HEK293T (cell line): ENCODE data around the gene DSN1.

Experiments
- CTCF ChIA-PET: fragments of 350-600 bp; formaldehyde crosslinking; extraction: SDS; loops from one replicate; lab custom pipeline; 2021; ENCODE audit warnings: antibody characterized with exemption, inconsistent platforms; lab: Yijun Ruan, JAX
- POLR2A ChIA-PET: fragments of 350-600 bp; formaldehyde crosslinking; extraction: SDS; loops from one replicate; lab custom pipeline; 2020; ENCODE audit warnings: antibody characterized with exemption, inconsistent platforms; lab: Yijun Ruan, JAX
- DNase-seq: peaks from one replicate; pipeline ENCODE4 v3.0.0; 2012; ENCODE audit warnings: mixed read lengths; ENCODE audit errors: extremely low spot score
- ARNT ChIP-seq: fragments of 450-650 bp; IDR thresholded peaks from 2 replicates; pipeline ENCODE4 v1.6.1; 2017; ENCODE audit warnings: mild to moderate bottlenecking
- BHLHE40 ChIP-seq: fragments of 450-650 bp; IDR thresholded peaks from 2 replicates; pipeline ENCODE4 v1.6.1; 2016; ENCODE audit warnings: mild to moderate bottlenecking, moderate library complexity, borderline replicate concordance
- CTBP1 ChIP-seq: fragments of 450-650 bp; IDR thresholded peaks from 2 replicates; pipeline ENCODE4 v1.6.1; 2016; ENCODE audit warnings: borderline replicate concordance
- ELF4 ChIP-seq: fragments of 450-650 bp; IDR thresholded peaks from 2 replicates; pipeline ENCODE4 v1.6.1; 2017; ENCODE audit warnings: antibody characterized with exemption
- FOXA1 ChIP-seq: fragments of 450-650 bp; IDR thresholded peaks from 2 replicates; pipeline ENCODE4 v1.6.1; 2016; ENCODE audit warnings: mild to moderate bottlenecking
- FOXK2 ChIP-seq: fragments of 450-650 bp; IDR thresholded peaks from 2 replicates; pipeline ENCODE4 v1.6.1; 2016; ENCODE audit warnings: mild to moderate bottlenecking
- FOXM1 ChIP-seq: fragments of 450-650 bp; IDR thresholded peaks from 2 replicates; pipeline ENCODE4 v1.6.1; 2017; ENCODE audit warnings: mild to moderate bottlenecking, borderline replicate concordance
- HDGF ChIP-seq: fragments of 450-650 bp; IDR thresholded peaks from 2 replicates; pipeline ENCODE4 v1.6.1; 2017; ENCODE audit warnings: antibody characterized with exemption, borderline replicate concordance
- L3MBTL2 ChIP-seq: fragments of 450-650 bp; conservative IDR thresholded peaks from 2 replicates; pipeline ENCODE4 v1.6.1; 2016; ENCODE audit warnings: mild to moderate bottlenecking
- LEF1 ChIP-seq: fragments of 450-650 bp; IDR thresholded peaks from 2 replicates; pipeline ENCODE4 v1.6.1; 2017; ENCODE audit warnings: mild to moderate bottlenecking, borderline replicate concordance
- NFRKB ChIP-seq: fragments of 450-650 bp; IDR thresholded peaks from 2 replicates; pipeline ENCODE4 v1.6.1; 2016; ENCODE audit warnings: mild to moderate bottlenecking, moderate library complexity
- PKNOX1 ChIP-seq: fragments of 450-650 bp; IDR thresholded peaks from 2 replicates; pipeline ENCODE4 v1.6.1; 2016
- SP1 ChIP-seq: fragments of 450-650 bp; IDR thresholded peaks from 2 replicates; pipeline ENCODE4 v1.6.1; 2017
- SUZ12 ChIP-seq: fragments of 450-650 bp; IDR thresholded peaks from 2 replicates; pipeline ENCODE4 v1.6.1; 2016; ENCODE audit warnings: mild to moderate bottlenecking
- TARDBP ChIP-seq: fragments of 450-650 bp; IDR thresholded peaks from 2 replicates; pipeline ENCODE4 v1.6.1; 2016
- ZNF384 ChIP-seq: fragments of 450-650 bp; IDR thresholded peaks from 2 replicates; pipeline ENCODE4 v1.6.1; 2016

Gene DSN1

GRCh38 chr20:36742558-36742957 is 31.0 kb downstream of the DSN1 start:
- TF ChIP-seq FOXA1 (no peak), ARNT (no peak), CTBP1 (no peak), NFRKB (no peak), ELF4 (no peak), LEF1 (no peak), HDGF (no peak), FOXK2 (no peak), SP1 (no peak), L3MBTL2 (no peak), TARDBP (no peak), SUZ12 (no peak), FOXM1 (no peak), BHLHE40 (no peak), PKNOX1 (no peak), ZNF384 (no peak)
- ChIA-PET POLR2A (no interaction called here), CTCF (interaction anchor here (1.4 kb wide), 1 partner anchor 12 kb away, joined by 7 read pairs; no protein-coding TSS in a partner anchor)
- DNase-seq: no peak

GRCh38 chr20:36741072-36741471 is 32.5 kb downstream of the DSN1 start:
- POLR2A ChIA-PET: interaction anchor here (0.7 to 1.5 kb wide), 2 partner anchors 12 to 135 kb away, joined by 3 read pairs; no protein-coding TSS in a partner anchor
- DNase-seq: no peak
- TF ChIP-seq ELF4 (no peak), CTBP1 (no peak), FOXM1 (no peak), TARDBP (no peak), L3MBTL2 (no peak), NFRKB (no peak)
- CTCF ChIA-PET: interaction anchor here (0.7 kb wide), 1 partner anchor 179 kb away, joined by 4 read pairs; no protein-coding TSS in a partner anchor

- CTCF ChIA-PET: interaction anchor here (1.1 to 2.0 kb wide), 4 partner anchors 8 to 71 kb away, joined by 3 to 9 read pairs (median 5); partner anchors contain the start of gene DSN1
- DNase-seq: no peak
- TF ChIP-seq L3MBTL2: no peak
- no peak for TF ChIP-seq TARDBP
- no peak for TF ChIP-seq SUZ12
- no peak for TF ChIP-seq CTBP1
- no peak for TF ChIP-seq PKNOX1
- no peak for TF ChIP-seq HDGF
- TF ChIP-seq BHLHE40: no peak
- no peak for TF ChIP-seq ARNT
- no peak for TF ChIP-seq ZNF384
- TF ChIP-seq LEF1: no peak
- no peak for TF ChIP-seq NFRKB
- TF ChIP-seq FOXK2: no peak
- TF ChIP-seq ELF4: no peak
- no peak for TF ChIP-seq FOXM1
- TF ChIP-seq SP1: no peak
- POLR2A ChIA-PET: interaction anchor here (0.7 to 4.8 kb wide), 3 partner anchors 9 to 36 kb away, joined by 3 to 21 read pairs (median 5); partner anchors contain the start of genes DSN1 and NDRG3
Observed at GRCh38 chr20:36737183-36737499, 36.4 kb downstream of the DSN1 start.

- CTCF ChIA-PET: interaction anchor here (1.1 to 2.0 kb wide), 5 partner anchors 8 to 72 kb away, joined by 3 to 9 read pairs (median 3); partner anchors contain the start of gene DSN1
- POLR2A ChIA-PET: interaction anchor here (0.7 to 4.8 kb wide), 4 partner anchors 10 to 131 kb away, joined by 3 to 21 read pairs (median 4); partner anchors contain the start of genes DSN1, NDRG3 and RAB5IF
- no peak for TF ChIP-seq FOXK2
- TF ChIP-seq LEF1: no peak
- no peak for TF ChIP-seq FOXM1
- TF ChIP-seq ZNF384: no peak
- TF ChIP-seq SP1: no peak
- TF ChIP-seq SUZ12: no peak
- TF ChIP-seq ARNT: no peak
- no peak for TF ChIP-seq HDGF
- no peak for TF ChIP-seq BHLHE40
- no peak for TF ChIP-seq FOXA1
- no peak for TF ChIP-seq L3MBTL2
- no peak for TF ChIP-seq CTBP1
- TF ChIP-seq NFRKB: no peak
- TF ChIP-seq TARDBP: no peak
- TF ChIP-seq PKNOX1: no peak
- no peak for TF ChIP-seq ELF4
- DNase-seq: no peak
Observed at GRCh38 chr20:36736451-36737182, 36.9 kb downstream of the DSN1 start.

GRCh38 chr20:36732456-36732855 is 41.1 kb downstream of the DSN1 start:
- TF ChIP-seq LEF1: no peak
- no peak for TF ChIP-seq BHLHE40
- DNase-seq: no peak
- POLR2A ChIA-PET: interaction anchor here (1.3 to 4.8 kb wide), 2 partner anchors 14 to 41 kb away, joined by 3 to 21 read pairs; partner anchors contain the start of genes DSN1 and NDRG3
- CTCF ChIA-PET: interaction anchor here (1.1 kb wide), 1 partner anchor 76 kb away, joined by 4 read pairs; no protein-coding TSS in a partner anchor
